ENCODE measurements around the gene SPTLC2. TPM values are rescaled to one million over a fixed set of nuclear protein-coding genes. Genes with fewer than 3 reads are reported as not detected.

SPTLC2 gene
- total RNA-seq, 6 experiments from 2014 or later = 51.2 to 59.2 (median 52.3) TPM

DNA sequence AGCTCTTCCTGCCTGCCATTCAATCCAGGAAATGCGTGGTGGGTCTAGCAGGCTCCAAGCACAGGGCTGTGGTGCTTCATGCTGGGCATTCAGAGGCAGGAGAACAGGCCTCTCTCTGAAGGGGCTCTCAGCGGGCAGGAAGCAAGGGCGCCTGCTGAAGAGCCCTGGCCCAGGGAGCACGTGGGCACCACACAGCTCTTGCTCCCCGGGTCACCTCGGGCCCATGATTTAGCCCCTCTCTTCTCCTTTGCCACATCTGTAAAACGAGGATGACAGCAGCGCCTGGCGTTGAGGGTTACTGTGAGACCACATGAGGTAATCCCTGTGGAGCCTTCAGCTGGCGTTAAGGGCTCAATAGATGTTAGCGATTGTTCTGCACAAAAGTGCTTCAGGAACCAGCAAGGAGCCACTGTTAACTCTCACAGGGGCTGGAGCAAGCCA is 37.6 kb upstream of the SPTLC2 start:
- no peak overlapping the region for H3K27ac Mint-ChIP-seq
- no peak overlapping the region for H3K4me3 Mint-ChIP-seq
- no peaks in the 10 kb centered on the region for H3K36me3 Mint-ChIP-seq (ENCODE audit: low read depth)
- TF ChIP-seq, protein P1, sequence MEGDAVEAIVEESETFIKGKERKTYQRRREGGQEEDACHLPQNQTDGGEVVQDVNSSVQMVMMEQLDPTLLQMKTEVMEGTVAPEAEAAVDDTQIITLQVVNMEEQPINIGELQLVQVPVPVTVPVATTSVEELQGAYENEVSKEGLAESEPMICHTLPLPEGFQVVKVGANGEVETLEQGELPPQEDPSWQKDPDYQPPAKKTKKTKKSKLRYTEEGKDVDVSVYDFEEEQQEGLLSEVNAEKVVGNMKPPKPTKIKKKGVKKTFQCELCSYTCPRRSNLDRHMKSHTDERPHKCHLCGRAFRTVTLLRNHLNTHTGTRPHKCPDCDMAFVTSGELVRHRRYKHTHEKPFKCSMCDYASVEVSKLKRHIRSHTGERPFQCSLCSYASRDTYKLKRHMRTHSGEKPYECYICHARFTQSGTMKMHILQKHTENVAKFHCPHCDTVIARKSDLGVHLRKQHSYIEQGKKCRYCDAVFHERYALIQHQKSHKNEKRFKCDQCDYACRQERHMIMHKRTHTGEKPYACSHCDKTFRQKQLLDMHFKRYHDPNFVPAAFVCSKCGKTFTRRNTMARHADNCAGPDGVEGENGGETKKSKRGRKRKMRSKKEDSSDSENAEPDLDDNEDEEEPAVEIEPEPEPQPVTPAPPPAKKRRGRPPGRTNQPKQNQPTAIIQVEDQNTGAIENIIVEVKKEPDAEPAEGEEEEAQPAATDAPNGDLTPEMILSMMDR (IDR thresholded peaks at IDR 0.05) = no peak
- DNase-seq = no peak
- peaks cover 11% of the 10 kb centered on the region; the same call in 1 of the 2 replicates for H3K4me1 Mint-ChIP-seq (ENCODE audit: low read depth)
- H3K27me3 Mint-ChIP-seq (ENCODE audit: insufficient read depth) = peaks cover 5% of the 10 kb centered on the region
- no peaks in the 10 kb centered on the region for H3K9me3 Mint-ChIP-seq

- no peak for DNase-seq
- H3K27me3 Mint-ChIP-seq (ENCODE audit: insufficient read depth) = peaks cover 7% of the 10 kb centered on the region
- no peaks in the 10 kb centered on the region; the same call in 1 of the 2 replicates for H3K36me3 Mint-ChIP-seq (ENCODE audit: low read depth)
- TF ChIP-seq, protein P1 (IDR thresholded peaks at IDR 0.05) = no peak
- H3K4me1 Mint-ChIP-seq (ENCODE audit: low read depth) = no peaks in the 10 kb centered on the region; the same call in 1 of the 2 replicates
- no peaks in the 10 kb centered on the region; the same call in 1 of the 2 replicates for H3K9me3 Mint-ChIP-seq
- no peak overlapping the region for H3K27ac Mint-ChIP-seq
- H3K4me3 Mint-ChIP-seq = no peak overlapping the region
Observed at GRCh38 chr14:77649326-77649725, 32.9 kb upstream of the SPTLC2 start.

DNA sequence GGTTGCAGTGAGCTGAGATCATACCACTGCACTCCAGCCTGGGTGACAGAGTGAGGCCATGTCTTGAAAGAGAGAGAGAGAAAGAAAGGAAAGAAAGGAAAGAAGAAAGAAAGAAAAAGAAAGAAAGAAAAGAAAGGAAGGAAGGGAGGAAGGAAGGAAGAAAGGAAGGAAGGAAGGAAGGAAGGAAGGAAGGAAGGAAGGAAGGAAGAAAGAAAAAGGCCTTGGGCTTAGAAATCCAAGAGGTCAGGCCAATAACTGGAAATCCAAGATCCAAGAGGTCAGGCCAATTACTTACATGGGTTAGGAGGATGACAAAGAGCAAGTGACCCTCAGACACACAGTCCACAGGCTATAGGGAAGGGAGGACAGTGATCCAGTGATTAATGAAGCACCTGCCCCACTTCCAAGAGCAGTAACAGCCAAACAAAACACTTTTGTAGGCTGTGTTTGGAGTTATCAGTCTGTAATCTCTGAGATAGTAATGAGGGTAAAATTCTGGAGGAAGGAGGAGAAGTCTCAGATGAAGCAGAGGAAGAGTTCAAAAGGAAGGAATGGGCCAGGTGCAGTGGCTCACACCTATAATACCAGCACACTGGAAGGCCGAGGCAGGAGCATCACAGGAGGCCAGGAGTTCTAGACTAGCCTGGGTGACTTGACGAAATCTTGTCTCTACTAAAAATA is 32.2 kb upstream of the SPTLC2 start:
- Mint-ChIP-seq H3K4me1 (ENCODE audit: low read depth) (no peaks in the 10 kb centered on the region; the same call in 1 of the 2 replicates), H3K36me3 (ENCODE audit: low read depth) (no peaks in the 10 kb centered on the region; the same call in 1 of the 2 replicates), H3K27ac (no peak overlapping the region), H3K27me3 (ENCODE audit: insufficient read depth) (peaks cover 7% of the 10 kb centered on the region), H3K4me3 (no peak overlapping the region), H3K9me3 (no peaks in the 10 kb centered on the region; the same call in 1 of the 2 replicates)
- TF ChIP-seq, protein P1 (IDR thresholded peaks at IDR 0.05) = no peak
- no peak for DNase-seq

DNA sequence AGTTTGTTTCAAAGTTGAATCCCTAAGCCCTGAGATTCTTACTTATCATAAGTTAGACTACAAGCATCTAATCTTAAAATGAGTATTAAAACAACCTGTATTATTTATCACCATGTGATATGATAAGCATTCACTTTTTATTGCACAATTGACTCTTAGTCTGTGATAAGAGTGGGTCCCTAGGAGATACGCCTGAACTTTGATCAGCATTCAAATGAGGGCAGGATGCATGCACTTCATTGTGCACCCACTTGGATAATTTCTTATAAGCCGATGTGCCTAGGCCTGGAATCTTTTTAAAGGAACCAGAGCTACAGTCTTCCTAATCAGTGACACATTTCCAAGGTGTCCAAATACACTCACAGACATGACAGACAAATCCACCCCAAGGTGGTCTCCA is 31.4 kb upstream of the SPTLC2 start:
- H3K27me3 Mint-ChIP-seq (ENCODE audit: insufficient read depth) = peaks cover 2% of the 10 kb centered on the region; the same call in 1 of the 2 replicates
- no peak overlapping the region for H3K27ac Mint-ChIP-seq
- no peaks in the 10 kb centered on the region; the same call in 1 of the 2 replicates for H3K36me3 Mint-ChIP-seq (ENCODE audit: low read depth)
- no peak overlapping the region for H3K4me3 Mint-ChIP-seq
- DNase-seq = no peak
- no peaks in the 10 kb centered on the region; the same call in 1 of the 2 replicates for H3K4me1 Mint-ChIP-seq (ENCODE audit: low read depth)
- TF ChIP-seq, protein P1 (IDR thresholded peaks at IDR 0.05) = no peak
- H3K9me3 Mint-ChIP-seq = no peaks in the 10 kb centered on the region; the same call in 1 of the 2 replicates

DNA sequence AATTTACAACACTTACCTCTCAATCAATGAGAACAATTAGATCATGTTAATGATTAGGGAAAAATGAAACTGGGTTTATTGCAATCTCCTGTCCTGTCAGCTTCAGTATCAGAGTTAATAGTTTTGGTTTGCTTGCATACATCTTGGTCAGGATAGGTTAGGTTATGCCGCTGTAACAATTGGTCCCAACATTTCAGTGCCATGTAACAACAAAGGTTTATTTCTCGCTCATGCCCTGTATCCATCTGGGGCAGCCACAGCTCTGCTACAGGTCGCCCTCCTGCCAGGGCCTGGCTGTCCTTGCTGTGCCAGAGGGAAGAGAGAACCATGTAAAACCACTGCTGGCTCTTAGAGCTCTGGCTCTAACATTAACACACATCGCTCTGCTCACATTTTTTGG is 30.5 kb upstream of the SPTLC2 start:
- Mint-ChIP-seq H3K4me3 (no peak overlapping the region), H3K9me3 (no peaks in the 10 kb centered on the region; the same call in 1 of the 2 replicates), H3K36me3 (ENCODE audit: low read depth) (no peaks in the 10 kb centered on the region; the same call in 1 of the 2 replicates), H3K27me3 (ENCODE audit: insufficient read depth) (peaks cover 4% of the 10 kb centered on the region; the same call in 1 of the 2 replicates), H3K4me1 (ENCODE audit: low read depth) (peaks cover 6% of the 10 kb centered on the region), H3K27ac (no peak overlapping the region)
- DNase-seq = no peak
- TF ChIP-seq, protein P1 (IDR thresholded peaks at IDR 0.05) = no peak
